ENCODE measurements around the gene PIM2.

Gene PIM2

GRCh38 chrX:48958635-48959094 is 39.8 kb upstream of the PIM2 start:
- no peak for TF ChIP-seq CTCF (IDR thresholded peaks at IDR 0.05; ENCODE audit: low read length, missing control alignments)

DNA sequence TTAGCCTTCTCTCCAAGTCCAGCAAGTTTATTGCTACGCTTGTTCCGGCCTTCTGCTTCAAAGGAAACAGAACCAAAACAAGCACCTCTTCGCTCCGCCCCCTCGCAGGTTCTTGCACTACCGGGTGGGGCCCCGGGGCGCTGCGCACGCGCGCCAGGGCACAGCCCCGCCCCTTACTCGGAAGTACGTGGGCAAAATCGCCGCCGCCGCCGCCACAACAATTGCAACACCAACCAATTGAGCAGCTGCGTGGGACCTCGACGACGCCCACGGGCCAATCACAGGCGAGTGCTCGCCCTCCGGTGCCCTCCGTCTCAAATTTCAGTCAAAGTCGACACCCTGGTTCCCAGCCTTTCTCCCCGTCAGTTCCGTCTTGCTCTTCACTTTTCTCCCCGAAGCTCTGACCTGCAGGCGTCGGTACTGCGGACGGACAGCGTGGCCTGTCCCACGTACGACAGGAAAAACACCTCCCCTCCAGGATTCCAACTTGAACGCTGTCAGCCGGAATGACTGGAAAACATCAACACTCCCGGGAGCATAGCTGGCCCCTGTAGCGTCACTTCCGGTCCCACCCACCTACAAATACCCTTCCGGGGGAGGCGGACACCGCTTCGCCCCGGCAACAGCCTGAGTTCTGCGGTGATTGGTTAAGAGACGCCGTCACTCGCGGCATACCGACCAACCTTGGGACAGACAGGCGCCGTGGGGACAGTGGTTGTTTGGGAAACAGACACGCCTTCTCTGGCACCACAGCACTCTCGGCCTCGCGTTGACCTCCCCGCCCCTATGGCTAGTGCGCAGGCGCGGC is 39.2 kb upstream of the PIM2 start:
- DNase-seq (ENCODE audit: low read depth), result peak; percentile 99
- peak overlapping the region; percentile 69 for H3K4me3 ChIP-seq (replicated peaks; ENCODE audit: low read depth, low read length)
- no peak for TF ChIP-seq CTCF (IDR thresholded peaks at IDR 0.05; ENCODE audit: low read length, missing control alignments)

More at GRCh38 chrX:48958635-48959094, 39.8 kb upstream of the PIM2 start:
- peak overlapping the region; percentile 69 for H3K4me3 ChIP-seq (replicated peaks; ENCODE audit: low read depth, low read length)
- peak; percentile 56 for DNase-seq (ENCODE audit: low read depth)

DNA sequence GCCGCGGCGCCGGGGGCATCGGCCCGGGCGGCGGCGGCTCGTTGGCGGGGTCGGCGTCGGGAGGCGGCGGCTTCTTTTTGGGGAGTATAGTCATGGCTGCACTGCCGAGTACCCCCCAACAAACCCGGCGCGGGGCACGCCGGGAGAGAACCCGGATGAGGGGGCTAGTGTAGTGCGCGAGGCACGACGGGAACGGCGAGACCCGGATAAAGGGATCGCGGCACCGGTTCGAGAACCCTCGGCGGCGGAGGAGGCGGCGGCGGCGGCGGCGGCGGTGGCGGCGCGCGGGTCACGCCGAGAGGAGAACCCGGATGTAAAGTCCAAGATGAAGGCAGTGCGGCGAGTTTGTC is 38.6 kb upstream of the PIM2 start, which contains the start of gene OTUD5:
TSS of gene OTUD5 (minus strand) at position 131 of the 350 bp plus-strand sequence. CDS start at position 94, 37 bp downstream.
- peak within 1 kb of the TSS; percentile 69 for H3K4me3 ChIP-seq (replicated peaks; ENCODE audit: low read depth, low read length)
- no peak for TF ChIP-seq CTCF (IDR thresholded peaks at IDR 0.05; ENCODE audit: low read length, missing control alignments)
- DNase-seq (ENCODE audit: low read depth), result no peak

- H3K4me3 ChIP-seq (replicated peaks; ENCODE audit: low read depth, low read length), result peak overlapping the region; percentile 69
- TF ChIP-seq CTCF (IDR thresholded peaks at IDR 0.05; ENCODE audit: low read length, missing control alignments), result no peak
- DNase-seq (ENCODE audit: low read depth), result no peak
Measured at GRCh38 chrX:48956728-48957414, 38.0 kb upstream of the PIM2 start.

DNA sequence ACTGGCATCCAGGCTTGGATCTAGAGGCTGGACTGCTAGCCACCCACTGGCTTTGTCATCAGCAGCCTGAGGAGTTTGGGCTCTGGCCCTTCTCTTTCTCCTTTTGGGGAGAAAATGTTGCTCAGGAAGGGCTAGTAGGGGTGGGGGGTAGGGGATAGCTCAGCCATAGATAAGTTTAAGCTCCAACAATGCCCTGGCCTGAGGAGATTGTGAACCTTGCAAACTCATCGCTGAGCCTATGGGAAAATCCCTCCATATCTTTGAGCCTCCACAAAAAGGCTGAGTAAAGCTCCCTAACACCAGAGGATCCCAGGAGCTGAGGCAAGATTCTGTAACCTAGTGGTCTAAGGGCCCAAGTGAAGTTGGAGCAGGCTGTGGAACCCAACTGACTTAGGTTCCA is 29.8 kb upstream of the PIM2 start:
- no peak overlapping the region for H3K4me3 ChIP-seq (replicated peaks; ENCODE audit: low read depth, low read length)
- no peak for DNase-seq (ENCODE audit: low read depth)
- TF ChIP-seq CTCF (IDR thresholded peaks at IDR 0.05; ENCODE audit: low read length, missing control alignments), result no peak

DNA sequence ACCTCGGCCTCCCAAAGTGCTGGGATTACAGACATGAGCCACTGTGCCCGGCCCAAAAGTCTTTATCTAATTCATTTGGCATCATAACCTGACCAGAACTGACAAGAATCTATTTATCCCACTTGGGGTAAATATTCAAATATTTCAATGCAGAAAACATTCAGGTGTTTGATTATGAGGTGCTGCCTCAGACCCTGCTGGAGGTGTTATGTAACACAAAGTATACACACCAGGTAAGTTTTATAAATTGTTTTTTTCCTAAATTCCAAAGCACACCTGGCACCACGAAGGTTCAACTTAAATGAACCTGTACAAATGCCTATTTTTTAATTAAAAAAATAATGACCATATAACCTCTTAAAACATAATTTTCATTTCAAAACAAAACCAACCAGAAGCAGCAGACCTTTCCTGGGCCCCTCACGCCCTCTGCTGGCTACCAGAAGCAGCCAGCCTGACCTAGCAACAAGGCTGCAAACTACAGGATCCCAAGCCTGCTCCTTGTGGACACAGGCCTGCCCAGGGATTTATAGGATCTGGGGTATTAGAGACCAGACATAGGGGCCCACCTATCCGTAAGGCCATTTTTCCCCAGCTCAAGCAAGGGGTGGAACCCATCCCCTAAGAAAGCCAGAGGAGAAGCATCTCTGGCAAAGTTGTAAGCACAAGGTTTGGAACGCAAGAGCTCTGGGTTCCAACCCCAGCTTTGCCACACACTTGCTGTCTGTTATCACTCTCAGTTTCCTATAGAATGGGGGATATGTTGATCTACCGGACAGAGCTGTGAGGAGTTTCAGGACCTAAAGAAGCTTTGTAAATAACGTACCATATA is 26.9 kb upstream of the PIM2 start:
- TF ChIP-seq CTCF (IDR thresholded peaks at IDR 0.05; ENCODE audit: low read length, missing control alignments), result peak; percentile 75
- DNase-seq (ENCODE audit: low read depth), result peak; percentile 62
- H3K4me3 ChIP-seq (replicated peaks; ENCODE audit: low read depth, low read length), result no peak overlapping the region
